Neuronal stem cell (in vitro differentiated cells): Measurements from ENCODE around the gene TFAP2D.

Source experiments
- DNase-seq: peaks from one replicate; pipeline ENCODE4 v3.0.0-alpha.2; 2013; ENCODE audit warnings: low spot score
- H2AFZ ChIP-seq: one replicate; pipeline ENCODE4 v1.6.1; 2013; ENCODE audit warnings: mild to moderate bottlenecking, low read length, inconsistent platforms
- H2AK5ac ChIP-seq: 2 replicates; pipeline ENCODE4 v1.6.1; 2013; ENCODE audit warnings: low read depth, mild to moderate bottlenecking, inconsistent platforms, low read length, moderate library complexity, mixed read lengths
- H2BK120ac ChIP-seq: 2 replicates; pipeline ENCODE4 v1.6.1; 2013; ENCODE audit warnings: low read depth, mild to moderate bottlenecking, inconsistent platforms, low read length, moderate library complexity, mixed read lengths
- H2BK12ac ChIP-seq: one replicate; pipeline ENCODE4 v1.6.1; 2013; ENCODE audit warnings: low read length, inconsistent platforms
- H2BK15ac ChIP-seq: 2 replicates; pipeline ENCODE4 v1.6.1; 2013; ENCODE audit warnings: mild to moderate bottlenecking, low read length, inconsistent platforms, mixed read lengths
- H2BK5ac ChIP-seq: one replicate; pipeline ENCODE4 v1.6.1; 2013; ENCODE audit warnings: inconsistent platforms, mild to moderate bottlenecking, low read length, moderate library complexity
- H3K14ac ChIP-seq: one replicate; pipeline ENCODE4 v1.6.1; 2013; ENCODE audit warnings: low read length, inconsistent platforms
- H3K18ac ChIP-seq: 2 replicates; pipeline ENCODE4 v1.6.1; 2013; ENCODE audit warnings: low read length, inconsistent platforms
- H3K23ac ChIP-seq: 2 replicates; pipeline ENCODE4 v1.6.1; 2013; ENCODE audit warnings: low read depth, mild to moderate bottlenecking, mixed read lengths, low read length, inconsistent platforms; ENCODE audit not compliant: poor library complexity
- H3K27ac ChIP-seq: replicated peaks from 3 replicates; pipeline ENCODE4 v1.5.1; 2013; ENCODE audit warnings: low read length, inconsistent platforms
- H3K27me3 ChIP-seq, 3 experiments: 2 replicates each; pipeline ENCODE4 v1.6.1; 2013; ENCODE audit warnings: low read length in 3 of 3, mild to moderate bottlenecking in 2 of 3, inconsistent platforms in 1 of 3, low read depth in 1 of 3, mixed read lengths in 1 of 3, moderate library complexity in 1 of 3; ENCODE audit not compliant: control insufficient read depth in 3 of 3, insufficient read depth in 3 of 3
- H3K36me3 ChIP-seq, 2 donors: replicated peaks in 1 of 2; 2 replicates each; pipeline ENCODE4 v1.6.1; 2013; ENCODE audit warnings: low read length in 2 of 2; ENCODE audit not compliant: control insufficient read depth in 2 of 2, insufficient read depth in 2 of 2
- H3K4ac ChIP-seq: 2 replicates; pipeline ENCODE4 v1.6.1; 2013; ENCODE audit warnings: inconsistent platforms, mild to moderate bottlenecking, low read length, moderate library complexity
- H3K4me1 ChIP-seq, 2 donors: 1 replicate in 1 of 2; 2 replicates in 1 of 2; pipeline ENCODE4 v1.6.1; 2013; ENCODE audit warnings: low read length in 2 of 2, low read depth in 1 of 2; ENCODE audit not compliant: control insufficient read depth in 2 of 2, insufficient read depth in 1 of 2
- H3K4me2 ChIP-seq: one replicate; pipeline ENCODE4 v1.6.1; 2013; ENCODE audit warnings: mild to moderate bottlenecking, low read length, inconsistent platforms; ENCODE audit not compliant: insufficient read depth, poor library complexity, severe bottlenecking
- H3K4me3 ChIP-seq, 2 donors: 2 replicates each; pipeline ENCODE4 v1.5.1; 2013; ENCODE audit warnings: low read length in 2 of 2, mild to moderate bottlenecking in 2 of 2, inconsistent platforms in 1 of 2, moderate library complexity in 1 of 2
- H3K79me1 ChIP-seq: one replicate; pipeline ENCODE4 v1.6.1; 2013; ENCODE audit warnings: low read depth, mild to moderate bottlenecking, inconsistent platforms, low read length, moderate library complexity
- H3K9ac ChIP-seq: one replicate; pipeline ENCODE4 v1.6.1; 2013; ENCODE audit warnings: mild to moderate bottlenecking, low read depth, low read length, inconsistent platforms; ENCODE audit not compliant: poor library complexity
- H3K9me3 ChIP-seq, 2 donors: replicated peaks in 1 of 2; 2 replicates each; pipeline versions ENCODE3 to v1.6.1; 2013; ENCODE audit warnings: low read length in 2 of 2, mild to moderate bottlenecking in 2 of 2, inconsistent platforms in 1 of 2, low read depth in 1 of 2, mixed read lengths in 1 of 2, moderate library complexity in 1 of 2; ENCODE audit not compliant: control insufficient read depth in 2 of 2, insufficient read depth in 1 of 2
- H4K8ac ChIP-seq: one replicate; pipeline ENCODE4 v1.6.1; 2013; ENCODE audit warnings: low read depth, mild to moderate bottlenecking, inconsistent platforms, low read length, moderate library complexity
- H4K91ac ChIP-seq: one replicate; pipeline ENCODE4 v1.6.1; 2013; ENCODE audit warnings: low read length, low read depth, mild to moderate bottlenecking, inconsistent platforms; ENCODE audit not compliant: poor library complexity
- WGBS, 2 donors: extraction: QIAGEN DNeasy Blood & Tissue Kit; methylation state at CpG; one replicate each; pipeline ENCODE4 v1.1.7; 2013; ENCODE audit warnings: missing lambda C conversion rate in 2 of 2, mixed read lengths in 1 of 2; ENCODE audit not compliant: insufficient read length in 2 of 2, insufficient replicate concordance in 1 of 2; ENCODE audit errors: extremely low coverage in 2 of 2; 5-methylcytosine and 5-hydroxymethylcytosine counted together

Gene TFAP2D

DNA sequence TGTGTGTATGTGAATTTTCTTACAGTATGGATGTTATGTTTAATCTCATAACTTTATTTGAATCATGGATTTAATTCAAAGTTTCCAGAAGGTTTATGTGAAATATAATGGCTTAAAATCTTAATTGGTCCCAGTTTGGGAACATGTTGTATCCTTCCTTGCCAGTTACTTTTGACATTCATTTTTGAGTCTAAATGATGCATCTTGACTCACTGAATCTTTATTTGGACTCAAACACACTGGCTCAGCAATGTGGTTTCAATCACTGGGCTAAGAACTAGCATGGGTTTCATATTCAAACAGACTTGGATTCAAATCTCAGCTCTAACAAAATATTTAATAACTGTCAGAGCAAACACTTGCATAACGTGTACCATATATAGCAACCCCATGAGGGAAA, 79.4 kb downstream of the TFAP2D start:
- no peak overlapping the region for H3K27ac ChIP-seq
- no peak overlapping the region for H4K8ac ChIP-seq
- H3K27me3 ChIP-seq, result no peaks in the 10 kb centered on the region
- no peak overlapping the region for H3K4me3 ChIP-seq
- H3K9ac ChIP-seq, result no peak overlapping the region
- H3K18ac ChIP-seq, result no peak overlapping the region
- H4K91ac ChIP-seq, result no peak overlapping the region
- no peak overlapping the region for H2AK5ac ChIP-seq
- H2BK15ac ChIP-seq, result no peak overlapping the region
- no peaks in the 10 kb centered on the region for H3K79me1 ChIP-seq
- no peak overlapping the region for H2AFZ ChIP-seq
- H3K4ac ChIP-seq, result no peak overlapping the region
- no peaks in the 10 kb centered on the region for H3K36me3 ChIP-seq
- no CpG with 5 or more reads among the region's 1 CpG for WGBS, 2 donors
- H2BK5ac ChIP-seq, result no peak overlapping the region
- H2BK120ac ChIP-seq, result no peak overlapping the region
- no peaks in the 10 kb centered on the region for H3K4me1 ChIP-seq
- no peak overlapping the region for H3K14ac ChIP-seq
- DNase-seq, result no peak
- H3K9me3 ChIP-seq, result no peaks in the 10 kb centered on the region
- H2BK12ac ChIP-seq, result no peak overlapping the region
- H3K4me2 ChIP-seq, result no peak overlapping the region
- H3K23ac ChIP-seq, result no peak overlapping the region

DNA sequence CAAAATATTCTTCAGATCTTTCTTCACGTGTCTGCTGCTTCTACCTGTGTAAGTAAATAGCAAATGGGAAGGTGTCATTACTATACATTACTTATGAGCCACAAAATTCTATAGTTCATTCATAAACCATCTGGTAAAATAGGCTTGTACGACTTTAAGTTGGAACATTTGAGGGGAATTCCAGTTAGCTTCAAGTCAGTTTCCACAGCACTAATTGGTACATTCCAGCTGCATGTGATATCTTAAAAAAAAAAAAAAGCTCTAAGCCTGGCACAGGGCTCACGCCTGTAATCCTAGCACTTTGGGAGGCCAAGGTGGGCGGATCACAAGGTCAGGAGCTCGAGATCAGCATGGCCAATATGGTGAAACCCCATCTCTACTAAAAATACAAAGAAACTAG, 82.2 kb downstream of the TFAP2D start:
- no peaks in the 10 kb centered on the region for H3K9me3 ChIP-seq
- H2BK5ac ChIP-seq, result no peak overlapping the region
- no CpG with 5 or more reads among the region's 5 CpGs for WGBS, 2 donors

DNA sequence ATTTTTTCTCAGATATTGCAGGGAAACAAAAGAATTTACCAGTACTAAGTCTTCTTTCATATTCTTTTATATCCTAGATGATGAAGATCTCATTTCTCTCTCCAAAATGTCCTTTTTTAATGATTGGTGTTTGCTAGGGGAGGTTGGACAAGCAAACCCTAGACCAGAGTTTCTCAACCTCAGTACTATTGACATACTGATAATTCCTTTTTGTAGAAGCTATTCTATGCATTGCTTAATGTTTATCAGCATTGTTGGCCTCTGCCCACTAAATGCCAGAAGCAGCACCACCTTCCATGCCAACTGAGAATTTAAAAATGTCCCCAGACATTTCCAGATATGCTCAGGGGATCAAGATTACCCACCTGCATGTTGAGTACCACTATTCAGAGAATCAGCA, 91.0 kb downstream of the TFAP2D start:
- Histone ChIP-seq H4K8ac (no peak overlapping the region), H3K9me3 (no peaks in the 10 kb centered on the region), H3K4me2 (no peak overlapping the region), H2AFZ (no peak overlapping the region), H3K4me1 (no peaks in the 10 kb centered on the region), H3K14ac (no peak overlapping the region), H2BK120ac (no peak overlapping the region), H3K4me3 (no peak overlapping the region), H3K79me1 (no peaks in the 10 kb centered on the region), H2BK15ac (no peak overlapping the region), H3K27ac (no peak overlapping the region), H3K18ac (no peak overlapping the region), H2AK5ac (no peak overlapping the region), H4K91ac (no peak overlapping the region), H2BK5ac (no peak overlapping the region), H3K27me3 (no peaks in the 10 kb centered on the region), H3K4ac (no peak overlapping the region), H3K23ac (no peak overlapping the region), H2BK12ac (no peak overlapping the region), H3K9ac (no peak overlapping the region), H3K36me3 (no peaks in the 10 kb centered on the region)
- no peak for DNase-seq

More for the DNA sequence above, 82.2 kb downstream of the TFAP2D start:
- H2BK120ac ChIP-seq, result no peak overlapping the region
- H4K8ac ChIP-seq, result no peak overlapping the region
- no peak overlapping the region for H2AK5ac ChIP-seq
- DNase-seq, result no peak
- no peak overlapping the region for H3K27ac ChIP-seq
- no peak overlapping the region for H2BK15ac ChIP-seq
- no peak overlapping the region for H3K14ac ChIP-seq
- no peak overlapping the region for H3K4me3 ChIP-seq
- H3K36me3 ChIP-seq, result no peaks in the 10 kb centered on the region
- H3K4ac ChIP-seq, result no peak overlapping the region
- H2AFZ ChIP-seq, result no peak overlapping the region
- no peak overlapping the region for H3K4me2 ChIP-seq
- no peaks in the 10 kb centered on the region for H3K79me1 ChIP-seq
- no peaks in the 10 kb centered on the region for H3K27me3 ChIP-seq
- no peak overlapping the region for H4K91ac ChIP-seq
- H3K23ac ChIP-seq, result no peak overlapping the region
- H3K4me1 ChIP-seq, result no peaks in the 10 kb centered on the region
- no peak overlapping the region for H2BK12ac ChIP-seq
- no peak overlapping the region for H3K18ac ChIP-seq
- no peak overlapping the region for H3K9ac ChIP-seq

DNA sequence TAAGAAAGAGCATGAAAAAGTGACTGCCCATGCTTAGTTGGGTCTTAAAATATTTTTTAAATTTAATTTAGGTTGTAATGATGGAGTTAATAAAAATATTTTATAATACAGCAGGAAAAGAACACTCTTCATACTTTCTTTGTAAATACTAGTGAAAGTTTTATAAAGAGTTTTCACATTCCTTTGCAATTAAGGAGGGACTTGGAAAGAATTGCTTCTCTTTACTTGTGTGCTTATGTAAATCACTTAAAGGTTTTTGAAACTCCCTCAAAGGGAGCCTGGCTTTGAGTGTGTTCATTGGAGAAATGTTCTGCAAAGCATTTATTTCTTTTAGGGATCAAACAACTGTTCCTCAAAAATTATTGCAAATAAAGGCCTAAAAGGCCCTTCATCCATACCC, 93.7 kb downstream of the TFAP2D start:
- Histone ChIP-seq H3K4me1 (no peaks in the 10 kb centered on the region), H3K4me3 (no peak overlapping the region), H3K18ac (no peak overlapping the region), H2BK12ac (no peak overlapping the region), H3K79me1 (no peaks in the 10 kb centered on the region), H3K36me3 (no peaks in the 10 kb centered on the region), H4K91ac (no peak overlapping the region), H3K23ac (no peak overlapping the region), H3K27ac (no peak overlapping the region), H4K8ac (no peak overlapping the region), H2AFZ (no peak overlapping the region), H3K4me2 (no peak overlapping the region), H3K9ac (no peak overlapping the region), H3K4ac (no peak overlapping the region), H2BK15ac (no peak overlapping the region), H3K9me3 (no peaks in the 10 kb centered on the region), H3K27me3 (no peaks in the 10 kb centered on the region), H3K14ac (no peak overlapping the region), H2BK120ac (no peak overlapping the region), H2AK5ac (no peak overlapping the region), H2BK5ac (no peak overlapping the region)
- DNase-seq, result no peak
